Activated CD8-positive, alpha-beta memory T cell treated with anti-CD3 and anti-CD28 coated beads for 1 hour (primary cell): ENCODE results near the gene KANSL1.

ENCODE experiments used
- DNase-seq, 2 donors: peaks; one replicate each; pipeline ENCODE4 v3.0.0-alpha.2; 2020; ENCODE audit warnings: low read depth in 1 of 2; ENCODE audit errors: extremely low read depth in 1 of 2

The KANSL1 gene

GRCh38 chr17:46144246-46144645 is 49.0 kb downstream of the KANSL1 start:
- no peak for DNase-seq

DNA sequence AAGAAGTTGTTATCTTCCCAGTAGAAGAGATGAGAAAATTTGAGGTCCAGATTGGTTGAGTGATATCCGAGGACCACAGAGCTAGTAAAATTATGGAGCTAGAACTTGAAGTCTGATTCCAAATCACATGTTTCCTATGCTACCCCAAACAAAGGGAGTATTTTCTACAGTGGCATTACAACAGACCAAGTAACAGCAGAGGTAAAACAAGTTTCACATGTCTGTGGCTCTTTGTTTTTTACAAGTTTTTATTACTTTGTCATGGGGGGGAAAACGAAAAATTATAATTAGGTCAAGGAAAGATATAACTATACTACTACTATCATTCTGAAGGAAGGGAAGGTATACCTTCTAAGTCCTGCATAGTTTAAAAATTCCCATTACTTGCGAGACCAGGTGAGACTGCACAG is 49.4 kb downstream of the KANSL1 start:
- no peak for DNase-seq

GRCh38 chr17:46141645-46142044 is 51.6 kb downstream of the KANSL1 start:
- DNase-seq = no peak

- no peak for DNase-seq
These were observed 52.5 kb downstream of the KANSL1 start for GRCh38 chr17:46140645-46141197.

- no peak for DNase-seq
These were observed 53.6 kb downstream of the KANSL1 start for GRCh38 chr17:46139432-46140210.

DNA sequence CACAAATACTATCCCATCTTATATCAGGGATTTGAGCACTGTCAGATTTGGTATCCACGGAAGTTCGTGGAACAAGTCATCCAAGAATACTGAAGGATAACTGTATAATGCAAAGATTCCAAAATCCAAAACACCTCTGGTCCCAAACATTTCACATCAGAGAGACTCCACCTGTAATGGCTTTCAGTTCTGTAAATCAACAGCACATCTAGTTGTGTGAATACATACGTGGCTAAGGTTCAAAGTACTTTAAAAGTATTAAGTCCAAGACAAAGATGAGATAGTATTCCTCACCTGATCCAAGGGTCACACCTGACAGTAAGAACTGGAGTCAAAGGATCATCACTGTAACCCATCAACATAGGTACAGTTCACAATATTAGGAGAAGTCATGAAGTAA is 54.8 kb downstream of the KANSL1 start:
- no peak for DNase-seq

GRCh38 chr17:46136820-46137219 is 56.4 kb downstream of the KANSL1 start:
- DNase-seq = no peak

DNA sequence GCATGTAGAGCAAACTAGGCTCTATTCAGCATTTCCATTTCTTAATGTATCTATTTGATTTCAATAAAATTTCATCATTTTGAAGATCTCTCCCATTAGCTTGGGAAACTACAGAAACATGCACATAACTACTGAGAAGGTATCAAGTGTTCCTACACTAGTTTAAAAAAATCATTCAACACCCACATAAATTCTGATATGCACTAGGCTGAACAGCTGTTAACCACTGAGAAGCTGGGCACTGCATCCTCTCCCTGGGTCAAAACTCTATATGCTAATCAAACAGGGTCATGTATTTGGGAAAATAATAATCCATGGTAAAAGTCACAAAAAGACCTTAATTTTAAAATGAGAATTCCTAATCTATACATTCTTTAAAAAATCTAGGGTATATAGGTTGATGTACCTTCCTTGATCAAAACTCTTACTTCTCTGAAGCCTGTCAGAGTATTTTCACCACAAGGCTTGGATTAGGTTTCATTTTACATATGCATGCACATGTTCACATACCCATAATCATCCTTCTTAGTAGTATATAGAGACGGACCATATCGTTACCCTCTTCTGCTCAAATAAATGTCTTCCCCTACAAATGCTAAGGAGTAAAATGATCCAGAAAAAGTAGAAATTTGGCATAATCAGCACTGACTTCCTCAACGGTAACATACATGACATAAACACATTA is 57.2 kb downstream of the KANSL1 start:
- no peak for DNase-seq

GRCh38 chr17:46135126-46135812 is 58.0 kb downstream of the KANSL1 start:
- no peak for DNase-seq

- no peak for DNase-seq
These were observed 63.9 kb downstream of the KANSL1 start for GRCh38 chr17:46129302-46129701.

- no peak for DNase-seq
These were observed 64.8 kb downstream of the KANSL1 start for GRCh38 chr17:46128453-46128852.

- no peak for DNase-seq
These were observed 65.7 kb downstream of the KANSL1 start for GRCh38 chr17:46127524-46127923.

DNA sequence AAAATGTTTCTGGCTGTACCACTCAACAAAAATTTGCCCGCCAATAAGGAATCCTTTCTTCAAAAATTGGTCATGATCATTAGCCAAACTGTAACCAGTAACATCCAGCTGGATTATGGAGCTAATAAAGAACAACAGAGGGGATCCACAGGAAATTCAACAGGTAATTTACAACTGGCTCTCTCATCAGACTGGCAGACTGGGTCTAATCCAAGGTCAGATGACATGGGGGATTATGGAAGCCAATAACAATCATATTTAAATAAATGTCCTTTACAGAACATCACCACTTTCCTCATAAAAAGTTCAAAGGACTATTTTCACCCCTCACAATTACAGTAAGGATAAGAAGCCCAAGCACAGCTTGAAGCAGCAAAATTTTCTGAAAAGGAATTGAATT is 66.4 kb downstream of the KANSL1 start:
- DNase-seq = no peak

GRCh38 chr17:46125831-46126230 is 67.4 kb downstream of the KANSL1 start:
- no peak for DNase-seq

GRCh38 chr17:46124695-46125592 is 68.3 kb downstream of the KANSL1 start:
- DNase-seq = no peak

GRCh38 chr17:46123607-46124006 is 69.6 kb downstream of the KANSL1 start:
- DNase-seq = no peak

- DNase-seq = no peak
These were observed 70.8 kb downstream of the KANSL1 start for GRCh38 chr17:46122486-46122871.

- no peak for DNase-seq
These were observed 71.3 kb downstream of the KANSL1 start for GRCh38 chr17:46121841-46122485.

DNA sequence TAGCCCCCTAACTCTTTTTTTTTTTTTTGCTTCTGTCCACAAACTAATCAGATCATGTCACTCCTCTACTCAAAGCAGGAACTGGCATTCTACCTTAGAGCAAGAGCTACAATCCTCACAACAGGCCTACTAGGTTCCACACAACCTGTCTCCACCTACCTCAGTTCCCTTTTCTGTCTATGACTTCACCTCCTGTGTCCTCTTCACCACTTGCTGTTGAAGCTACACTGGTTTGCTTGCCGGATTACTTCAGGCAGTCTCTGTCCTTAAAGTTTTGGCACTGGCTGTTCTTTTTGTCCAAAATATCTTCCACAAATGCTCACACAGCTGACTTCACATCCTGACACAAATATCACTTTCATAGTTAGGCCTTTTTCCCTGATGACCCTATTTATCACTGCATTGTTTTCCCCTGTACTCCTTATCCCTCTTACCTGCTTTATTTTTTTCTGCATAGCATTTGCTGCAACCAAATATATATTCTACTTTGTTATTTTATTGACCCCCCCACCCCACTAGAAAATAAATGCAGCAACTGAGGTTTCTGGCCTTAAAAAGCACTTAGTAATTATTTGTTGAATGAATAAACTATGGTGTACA is 72.0 kb downstream of the KANSL1 start:
- no peak for DNase-seq

DNA sequence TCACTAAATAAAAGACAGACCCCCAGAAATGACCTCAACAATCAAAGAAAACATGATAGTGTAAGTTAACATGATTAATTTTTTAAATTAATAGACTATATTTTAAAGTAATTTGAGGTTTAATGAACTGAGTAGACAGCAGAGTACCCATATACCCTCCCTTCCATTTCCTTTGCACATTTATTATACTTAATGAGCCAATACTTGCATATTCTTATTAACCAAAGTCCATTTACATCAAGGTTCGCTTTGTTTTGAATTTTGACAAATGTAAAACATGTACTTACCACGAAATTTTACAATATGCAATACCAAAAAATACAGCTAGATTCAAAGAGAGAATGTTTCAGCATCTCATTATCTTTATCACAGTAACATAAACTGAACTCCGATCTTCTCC is 72.7 kb downstream of the KANSL1 start:
- DNase-seq = no peak
